ENCODE results near the gene YOD1.
"Not testable (repeated sequence)": the region's sequence is repeated elsewhere in the genome, so short reads cannot be mapped to it uniquely, and the experiment has no call there.

The YOD1 gene

DNA sequence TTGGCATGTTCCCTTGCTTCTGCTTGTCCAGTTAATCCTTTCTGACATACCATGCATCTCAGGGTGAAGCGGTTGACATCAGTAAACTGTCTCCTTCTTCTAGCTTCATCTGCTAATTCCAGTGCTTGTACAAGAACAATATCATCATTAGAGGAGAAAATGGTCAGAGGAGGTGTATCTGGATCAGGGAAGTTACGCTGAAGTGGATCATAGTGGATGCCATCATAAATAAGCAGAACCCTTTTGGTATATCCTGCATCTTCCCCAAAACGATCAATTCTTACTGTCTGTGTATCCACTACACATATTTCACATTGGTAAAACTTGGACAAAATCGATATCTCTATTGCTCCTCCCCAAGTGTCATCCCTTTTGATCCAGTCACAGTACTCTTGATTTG is 2.0 kb downstream of the YOD1 start:
- TF ChIP-seq, protein P1, sequence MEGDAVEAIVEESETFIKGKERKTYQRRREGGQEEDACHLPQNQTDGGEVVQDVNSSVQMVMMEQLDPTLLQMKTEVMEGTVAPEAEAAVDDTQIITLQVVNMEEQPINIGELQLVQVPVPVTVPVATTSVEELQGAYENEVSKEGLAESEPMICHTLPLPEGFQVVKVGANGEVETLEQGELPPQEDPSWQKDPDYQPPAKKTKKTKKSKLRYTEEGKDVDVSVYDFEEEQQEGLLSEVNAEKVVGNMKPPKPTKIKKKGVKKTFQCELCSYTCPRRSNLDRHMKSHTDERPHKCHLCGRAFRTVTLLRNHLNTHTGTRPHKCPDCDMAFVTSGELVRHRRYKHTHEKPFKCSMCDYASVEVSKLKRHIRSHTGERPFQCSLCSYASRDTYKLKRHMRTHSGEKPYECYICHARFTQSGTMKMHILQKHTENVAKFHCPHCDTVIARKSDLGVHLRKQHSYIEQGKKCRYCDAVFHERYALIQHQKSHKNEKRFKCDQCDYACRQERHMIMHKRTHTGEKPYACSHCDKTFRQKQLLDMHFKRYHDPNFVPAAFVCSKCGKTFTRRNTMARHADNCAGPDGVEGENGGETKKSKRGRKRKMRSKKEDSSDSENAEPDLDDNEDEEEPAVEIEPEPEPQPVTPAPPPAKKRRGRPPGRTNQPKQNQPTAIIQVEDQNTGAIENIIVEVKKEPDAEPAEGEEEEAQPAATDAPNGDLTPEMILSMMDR (IDR thresholded peaks at IDR 0.05; ENCODE audit: low read depth, low read length), result no peak
- no peak for DNase-seq (ENCODE audit: extremely low read depth, low read depth)

DNA sequence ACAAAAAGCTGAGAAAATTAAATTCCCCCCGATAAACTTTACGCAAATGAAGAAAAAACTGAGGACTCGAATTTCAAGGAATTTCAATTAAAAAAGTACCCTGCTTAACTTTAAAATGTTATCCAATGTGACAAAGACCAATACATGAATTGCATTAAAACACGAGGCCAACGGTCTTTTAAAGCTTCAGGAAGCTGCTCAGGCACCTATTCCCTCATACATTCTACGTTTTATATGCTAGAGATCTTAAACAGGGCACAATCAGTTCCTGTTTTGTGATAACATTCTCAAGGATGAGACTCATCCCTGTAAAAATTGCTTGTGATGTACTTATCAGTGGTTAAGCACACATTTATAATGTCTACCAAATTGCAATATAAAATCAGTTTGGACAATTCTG is 3.0 kb downstream of the YOD1 start:
- TF ChIP-seq, protein P1 (IDR thresholded peaks at IDR 0.05; ENCODE audit: low read depth, low read length), result no peak
- DNase-seq (ENCODE audit: extremely low read depth, low read depth), result no peak

DNA sequence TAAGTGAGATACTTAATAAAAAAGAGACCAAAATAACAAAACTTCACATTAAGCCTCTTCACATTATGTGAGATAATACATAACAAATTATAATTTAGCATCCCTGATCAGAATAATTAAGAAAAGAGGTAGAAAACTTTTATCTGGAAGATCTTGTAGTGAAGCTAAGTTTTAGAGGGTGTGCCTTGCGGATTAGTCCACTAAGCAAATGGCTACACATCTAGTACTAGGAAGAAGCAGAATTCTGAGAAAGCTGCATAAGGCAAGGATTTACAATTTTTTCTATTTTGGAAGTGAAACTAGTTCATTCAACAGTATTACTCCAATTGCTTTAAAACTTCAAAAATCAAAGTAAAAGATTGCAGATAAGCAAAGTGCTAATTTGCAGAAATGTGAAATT is 3.5 kb downstream of the YOD1 start:
- TF ChIP-seq, protein P1 (IDR thresholded peaks at IDR 0.05; ENCODE audit: low read depth, low read length), result no peak
- DNase-seq (ENCODE audit: extremely low read depth, low read depth), result no peak

DNA sequence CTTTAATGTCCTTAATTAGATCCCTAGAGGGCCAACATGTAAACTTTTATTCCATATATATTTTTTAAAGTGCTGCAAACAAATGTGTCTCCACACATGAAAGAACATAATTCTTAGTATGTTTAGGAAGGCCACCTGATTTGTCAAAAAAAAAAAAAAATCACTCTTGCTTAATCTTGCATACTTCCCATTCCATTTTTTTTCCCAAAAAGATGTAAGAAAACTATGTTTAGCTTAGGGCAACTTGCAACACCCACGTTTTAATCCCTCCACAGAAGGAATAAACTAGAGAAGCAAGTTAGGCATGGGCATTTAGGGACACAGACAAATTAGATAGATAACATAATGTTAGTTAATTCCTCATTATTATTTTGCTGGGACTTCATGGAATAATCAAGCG is 5.6 kb downstream of the YOD1 start:
- no peak for DNase-seq (ENCODE audit: extremely low read depth, low read depth)
- TF ChIP-seq, protein P1 (IDR thresholded peaks at IDR 0.05; ENCODE audit: low read depth, low read length), result no peak

DNA sequence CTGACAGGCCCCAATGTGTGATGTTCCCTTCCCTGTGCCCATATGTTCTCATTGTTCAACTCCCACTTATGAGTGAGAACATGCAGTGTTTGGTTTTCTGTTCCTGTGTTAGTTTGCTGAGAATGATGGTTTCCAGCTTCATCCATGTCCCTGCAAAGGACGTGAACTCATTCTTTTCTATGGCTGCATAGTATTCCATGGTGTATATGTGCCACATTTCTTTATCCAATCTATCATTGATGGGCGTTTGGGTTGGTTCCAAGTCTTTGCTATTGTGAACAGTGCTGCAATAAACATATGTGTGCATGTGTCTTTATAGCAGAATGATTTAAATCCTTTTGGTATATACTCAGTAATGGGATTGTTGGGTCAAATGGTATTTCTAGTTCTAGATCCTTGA is 9.6 kb downstream of the YOD1 start:
- not testable (repeated sequence) for DNase-seq (ENCODE audit: extremely low read depth, low read depth)

DNA sequence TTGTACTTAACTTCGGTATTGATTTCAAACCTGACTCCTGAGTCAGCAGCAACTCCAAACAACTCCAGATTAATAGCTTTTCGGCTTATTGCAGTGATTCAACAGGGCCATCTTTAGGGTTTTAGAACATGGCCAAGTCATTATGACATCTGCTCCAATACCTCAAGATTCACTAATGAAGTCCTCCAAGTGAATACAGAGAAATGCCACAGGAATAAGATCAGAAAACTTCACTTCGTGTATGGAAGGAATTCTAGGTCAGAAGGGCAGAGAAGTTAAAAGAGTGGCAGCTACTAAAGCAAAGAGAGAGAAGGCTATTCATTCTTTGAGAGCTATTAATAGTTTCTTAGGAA is 10.9 kb downstream of the YOD1 start:
- TF ChIP-seq, protein P1 (IDR thresholded peaks at IDR 0.05; ENCODE audit: low read depth, low read length), result no peak
- DNase-seq (ENCODE audit: extremely low read depth, low read depth), result no peak

DNA sequence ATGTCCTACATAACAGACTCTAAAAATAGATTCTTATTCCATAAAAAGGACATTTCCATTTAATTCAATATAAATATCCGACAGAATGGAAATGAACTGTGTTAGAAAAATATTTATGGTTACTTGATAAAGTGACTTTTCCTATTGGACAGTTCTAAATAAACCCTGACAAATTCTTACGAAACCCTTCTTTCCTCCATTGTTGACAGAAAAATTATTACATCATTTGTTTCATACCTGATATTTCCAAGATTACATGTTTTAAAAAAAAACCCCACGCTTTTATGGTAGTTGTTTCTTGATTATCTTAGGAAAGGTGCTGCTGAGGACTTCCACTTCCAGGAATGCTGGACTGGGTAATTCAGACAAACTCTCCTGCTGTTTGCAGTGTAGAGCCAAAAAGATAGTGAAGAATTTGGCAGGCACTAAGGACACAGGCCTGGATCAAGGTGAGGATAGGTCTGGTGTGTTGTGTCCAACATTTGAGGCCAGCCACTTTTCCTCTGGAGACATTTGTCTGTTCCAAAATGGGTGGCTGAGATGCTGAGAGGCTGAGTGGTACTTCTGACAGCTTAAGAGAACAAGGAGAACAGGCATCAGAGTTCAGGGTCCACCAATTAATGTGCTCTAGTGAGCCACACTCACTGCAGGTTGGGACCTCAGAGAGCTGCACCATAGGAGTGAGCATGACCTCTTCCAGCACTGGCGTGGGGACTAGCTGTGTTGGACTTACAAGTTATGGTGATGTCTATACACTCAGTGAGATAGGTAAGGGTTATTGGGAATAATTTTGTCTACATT is 11.4 kb downstream of the YOD1 start:
- TF ChIP-seq, protein P1 (IDR thresholded peaks at IDR 0.05; ENCODE audit: low read depth, low read length), result no peak

DNA sequence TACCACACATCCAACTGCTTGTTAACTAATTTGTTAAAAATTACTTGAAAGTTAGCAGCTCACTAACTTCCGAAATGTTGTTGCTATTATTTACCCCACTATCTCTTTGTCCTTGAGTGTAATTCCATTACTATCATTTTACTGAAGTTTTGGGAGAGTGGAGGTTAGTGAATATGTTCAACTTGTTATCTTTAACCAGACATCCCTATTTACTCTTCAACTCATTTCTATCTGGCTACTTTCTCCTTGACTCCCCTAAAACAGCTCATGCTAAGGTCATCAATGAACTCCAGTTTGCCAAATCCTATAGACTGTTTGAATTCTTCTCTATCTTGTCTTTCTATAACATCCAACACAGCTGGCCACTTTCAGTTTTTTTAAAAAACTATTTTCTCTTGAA is 14.1 kb downstream of the YOD1 start:
- TF ChIP-seq, protein P1 (IDR thresholded peaks at IDR 0.05; ENCODE audit: low read depth, low read length), result no peak
- no peak for DNase-seq (ENCODE audit: extremely low read depth, low read depth)

More for the DNA sequence above, 11.4 kb downstream of the YOD1 start:
- DNase-seq (ENCODE audit: extremely low read depth, low read depth), result no peak
